Measurements from ENCODE around the gene OR10T2. TPM values are rescaled to one million over a fixed set of nuclear protein-coding genes. Genes with fewer than 3 reads are reported as not detected.

Gene OR10T2
- total RNA-seq (2022; extraction: Qiagen RNA extraction): not detected in 5 replicates

GRCh38 chr1:158398818-158399514, at the start of gene OR10T2:
OR10T2 (minus strand) TSS chr1:158399466; CDS start chr1:158399466, 0 bp downstream.

GRCh38 chr1:158426137-158426536, 26.9 kb upstream of the OR10T2 start, which contains the start of gene OR10K2:
OR10K2 (minus strand) TSS chr1:158426237; CDS start chr1:158420866, 5,371 bp downstream.

GRCh38 chr1:158353303-158354075, 45.8 kb downstream of the OR10T2 start, which contains the start of gene CD1E:
CD1E (plus strand) TSS chr1:158353894; CDS start chr1:158353989, 95 bp downstream.

Other genes with a start within 250 kb of the OR10T2 start
- gene CD1D, start 218.6 kb downstream of the OR10T2 start, total RNA-seq (2022; extraction: Qiagen RNA extraction): 0.03 to 0.06 TPM (median 0.05 TPM) in 4 of 5 replicates, not detected in the other
- not detected in 5 replicates for gene CD1A, start 145.0 kb downstream of the OR10T2 start, total RNA-seq (2022; extraction: Qiagen RNA extraction)
- not detected in 5 replicates for gene CD1C, start 109.5 kb downstream of the OR10T2 start, total RNA-seq (2022; extraction: Qiagen RNA extraction)
- gene CD1B, start 67.9 kb downstream of the OR10T2 start, total RNA-seq (2022; extraction: Qiagen RNA extraction): not detected in 5 replicates
- not detected in 5 replicates for gene CD1E, start 45.6 kb downstream of the OR10T2 start, total RNA-seq (2022; extraction: Qiagen RNA extraction)
- not detected in 5 replicates for gene OR10K2, start 26.8 kb upstream of the OR10T2 start, total RNA-seq (2022; extraction: Qiagen RNA extraction)
- gene OR10K1, start 62.4 kb upstream of the OR10T2 start, total RNA-seq (2022; extraction: Qiagen RNA extraction): not detected in 5 replicates
- not detected in 5 replicates for gene OR10R2, start 72.8 kb upstream of the OR10T2 start, total RNA-seq (2022; extraction: Qiagen RNA extraction)
- gene OR6Y1, start 154.9 kb upstream of the OR10T2 start, total RNA-seq (2022; extraction: Qiagen RNA extraction): not detected in 5 replicates
- not detected in 5 replicates for gene OR6P1, start 171.1 kb upstream of the OR10T2 start, total RNA-seq (2022; extraction: Qiagen RNA extraction)
- gene OR10X1, start 180.4 kb upstream of the OR10T2 start, total RNA-seq (2022; extraction: Qiagen RNA extraction): not detected in 5 replicates
- not detected in 5 replicates for gene OR10Z1, start 205.8 kb upstream of the OR10T2 start, total RNA-seq (2022; extraction: Qiagen RNA extraction)

All from A549 treated with dexamethasone at 1 μM for 4 hours (cell line).